CD4-positive, alpha-beta T cell treated with Interleukin-21 for 1 hour (primary cell): ENCODE results near the gene EVL.

Experiments used
- DNase-seq: peaks from one replicate; pipeline ENCODE4 v3.0.0-alpha.2; 2020

The EVL gene

GRCh38 chr14:100132903-100133510 is 67.8 kb downstream of the EVL start:
- DNase-seq: no peak

GRCh38 chr14:100134586-100134985 is 69.4 kb downstream of the EVL start:
- DNase-seq: no peak

- DNase-seq: no peak
Measured at GRCh38 chr14:100135073-100135472, 69.9 kb downstream of the EVL start.

GRCh38 chr14:100135784-100136183 is 70.6 kb downstream of the EVL start:
- no peak for DNase-seq

- no peak for DNase-seq
Measured at GRCh38 chr14:100137173-100137572, 72.0 kb downstream of the EVL start.

GRCh38 chr14:100138082-100138787 is 73.0 kb downstream of the EVL start:
- no peak for DNase-seq

GRCh38 chr14:100138955-100139354 is 73.7 kb downstream of the EVL start:
- DNase-seq: no peak

- no peak for DNase-seq
Measured at GRCh38 chr14:100140452-100141078, 75.3 kb downstream of the EVL start.

GRCh38 chr14:100141098-100141497 is 75.9 kb downstream of the EVL start:
- no peak for DNase-seq

GRCh38 chr14:100142073-100143040 is 77.1 kb downstream of the EVL start:
- DNase-seq: no peak

GRCh38 chr14:100143523-100143922 is 78.3 kb downstream of the EVL start:
- no peak for DNase-seq

- DNase-seq: no peak
Measured at GRCh38 chr14:100143934-100144333, 78.7 kb downstream of the EVL start.

- DNase-seq: no peak
Measured at GRCh38 chr14:100144645-100144995, 79.4 kb downstream of the EVL start.

- no peak for DNase-seq
Measured at GRCh38 chr14:100144996-100145646, 79.9 kb downstream of the EVL start.

GRCh38 chr14:100145682-100146464 is 80.7 kb downstream of the EVL start:
- no peak for DNase-seq

- peak; percentile 36 for DNase-seq
Measured at GRCh38 chr14:100146531-100147091, 81.4 kb downstream of the EVL start.

GRCh38 chr14:100147181-100147631 is 82.0 kb downstream of the EVL start:
- peak; percentile 75 for DNase-seq

- DNase-seq: no peak
Measured at GRCh38 chr14:100147691-100148464, 82.7 kb downstream of the EVL start.

- no peak for DNase-seq
Measured at GRCh38 chr14:100148837-100149731, 83.9 kb downstream of the EVL start.
